Endothelial cell of umbilical vein (primary cell): ENCODE measurements around the gene TEX35.

Source experiments
- FOS ChIP-seq: IDR thresholded peaks from 2 replicates; pipeline ENCODE4 v1.6.1; 2011; ENCODE audit warnings: mild to moderate bottlenecking, low read length, moderate library complexity, borderline replicate concordance; ENCODE audit not compliant: insufficient read depth
- GATA2 ChIP-seq: IDR thresholded peaks from 2 replicates; pipeline ENCODE4 v1.7.0; 2011; ENCODE audit warnings: low read depth, mild to moderate bottlenecking, moderate library complexity, mixed read lengths, low read length; ENCODE audit not compliant: insufficient read length, insufficient read depth
- MAX ChIP-seq: IDR thresholded peaks from 2 replicates; pipeline ENCODE4 v1.6.1; 2011; ENCODE audit not compliant: insufficient read depth, insufficient read length
- POLR2A ChIP-seq: IDR thresholded peaks from 2 replicates; pipeline ENCODE4 v1.6.1; 2012; ENCODE audit warnings: low read depth, mild to moderate bottlenecking, control low read depth, low read length
- TF ChIP-seq, protein P1 (sequence below), 2 donors: IDR thresholded peaks; 1 replicate in 1 of 2; 2 replicates in 1 of 2; pipeline ENCODE4 v1.5.1; 2011; ENCODE audit warnings: low read length in 2 of 2, mild to moderate bottlenecking in 2 of 2, moderate library complexity in 2 of 2, control low read depth in 1 of 2, inconsistent platforms in 1 of 2, low read depth in 1 of 2; ENCODE audit not compliant: insufficient read depth in 1 of 2; ENCODE audit errors: extremely low read depth in 1 of 2

- TF ChIP-seq GATA2 (no peak), POLR2A (no peak), FOS (no peak), MAX (no peak)
- TF ChIP-seq, protein P1, sequence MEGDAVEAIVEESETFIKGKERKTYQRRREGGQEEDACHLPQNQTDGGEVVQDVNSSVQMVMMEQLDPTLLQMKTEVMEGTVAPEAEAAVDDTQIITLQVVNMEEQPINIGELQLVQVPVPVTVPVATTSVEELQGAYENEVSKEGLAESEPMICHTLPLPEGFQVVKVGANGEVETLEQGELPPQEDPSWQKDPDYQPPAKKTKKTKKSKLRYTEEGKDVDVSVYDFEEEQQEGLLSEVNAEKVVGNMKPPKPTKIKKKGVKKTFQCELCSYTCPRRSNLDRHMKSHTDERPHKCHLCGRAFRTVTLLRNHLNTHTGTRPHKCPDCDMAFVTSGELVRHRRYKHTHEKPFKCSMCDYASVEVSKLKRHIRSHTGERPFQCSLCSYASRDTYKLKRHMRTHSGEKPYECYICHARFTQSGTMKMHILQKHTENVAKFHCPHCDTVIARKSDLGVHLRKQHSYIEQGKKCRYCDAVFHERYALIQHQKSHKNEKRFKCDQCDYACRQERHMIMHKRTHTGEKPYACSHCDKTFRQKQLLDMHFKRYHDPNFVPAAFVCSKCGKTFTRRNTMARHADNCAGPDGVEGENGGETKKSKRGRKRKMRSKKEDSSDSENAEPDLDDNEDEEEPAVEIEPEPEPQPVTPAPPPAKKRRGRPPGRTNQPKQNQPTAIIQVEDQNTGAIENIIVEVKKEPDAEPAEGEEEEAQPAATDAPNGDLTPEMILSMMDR (IDR thresholded peaks at IDR 0.05; ENCODE audit: extremely low read depth in 1 of 2, insufficient read depth in 1 of 2, low read depth in 1 of 2, low read length in 2 of 2): peak; percentile 87 to 89
Measured at GRCh38 chr1:178532392-178532791, 19.5 kb downstream of the TEX35 start.
